HG03045 (cell line): ENCODE measurements around the gene TRAF3.
"Not testable (repeated sequence)": the region's sequence is repeated elsewhere in the genome, so short reads cannot be mapped to it uniquely, and the experiment has no call there.

Source experiments
- ATAC-seq: cut with Tn5 transposase; IDR thresholded peaks from one replicate; pipeline ENCODE4 v1.9.1; 2021; ENCODE audit warnings: mild to moderate bottlenecking, moderate library complexity; ENCODE audit not compliant: unreplicated experiment

TRAF3 gene

DNA sequence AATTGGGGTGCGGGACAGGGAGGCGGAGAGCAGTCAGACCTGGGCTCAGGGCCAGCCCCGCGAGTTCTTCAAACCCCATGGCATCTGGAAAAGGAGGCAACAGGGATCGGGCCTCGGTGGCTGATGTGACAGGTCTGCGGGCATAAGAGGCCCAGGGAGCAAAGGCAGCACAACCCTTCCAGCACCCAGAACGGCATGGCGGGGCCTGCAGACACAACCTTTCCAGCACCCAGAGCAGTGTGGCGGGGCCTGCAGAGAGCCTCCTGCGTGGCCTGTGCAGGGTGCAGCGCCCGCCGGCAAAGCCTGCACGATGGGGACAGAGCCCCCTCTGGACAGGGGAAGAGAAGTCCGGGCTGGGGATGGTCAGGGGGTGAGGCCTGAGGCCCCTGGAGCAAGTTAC lies 26.2 kb upstream of the TRAF3 start:
- ATAC-seq = no peak

DNA sequence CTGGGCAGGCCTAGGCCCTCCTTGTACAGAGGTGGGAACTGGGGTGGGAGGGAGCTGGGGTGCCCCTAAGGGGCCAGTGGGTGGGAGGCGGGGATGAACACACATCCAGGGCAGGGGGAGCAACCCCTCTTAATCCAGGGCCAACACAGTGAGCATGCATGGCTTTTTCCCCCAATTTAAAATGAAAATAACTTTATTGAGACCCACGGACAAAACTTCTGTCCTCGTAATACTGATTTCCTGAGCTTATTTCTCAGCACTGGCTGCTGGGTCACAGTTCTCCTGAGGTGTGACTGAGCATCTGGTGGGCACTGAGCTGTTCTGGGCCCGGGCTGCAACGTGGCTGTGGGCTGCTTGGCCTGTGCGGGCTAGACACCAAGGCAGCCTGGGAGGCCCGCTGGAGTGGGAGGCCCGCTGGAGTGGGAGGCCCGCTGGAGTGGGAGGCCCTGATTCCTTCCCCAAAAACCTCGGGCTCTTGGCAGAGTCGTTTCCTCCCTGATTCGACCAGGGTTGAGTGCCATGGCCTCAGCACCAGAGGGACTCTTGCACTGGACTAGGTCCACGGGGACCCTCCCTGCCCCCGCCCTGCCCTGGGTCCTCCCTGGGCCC lies 24.9 kb upstream of the TRAF3 start:
- ATAC-seq = no peak

DNA sequence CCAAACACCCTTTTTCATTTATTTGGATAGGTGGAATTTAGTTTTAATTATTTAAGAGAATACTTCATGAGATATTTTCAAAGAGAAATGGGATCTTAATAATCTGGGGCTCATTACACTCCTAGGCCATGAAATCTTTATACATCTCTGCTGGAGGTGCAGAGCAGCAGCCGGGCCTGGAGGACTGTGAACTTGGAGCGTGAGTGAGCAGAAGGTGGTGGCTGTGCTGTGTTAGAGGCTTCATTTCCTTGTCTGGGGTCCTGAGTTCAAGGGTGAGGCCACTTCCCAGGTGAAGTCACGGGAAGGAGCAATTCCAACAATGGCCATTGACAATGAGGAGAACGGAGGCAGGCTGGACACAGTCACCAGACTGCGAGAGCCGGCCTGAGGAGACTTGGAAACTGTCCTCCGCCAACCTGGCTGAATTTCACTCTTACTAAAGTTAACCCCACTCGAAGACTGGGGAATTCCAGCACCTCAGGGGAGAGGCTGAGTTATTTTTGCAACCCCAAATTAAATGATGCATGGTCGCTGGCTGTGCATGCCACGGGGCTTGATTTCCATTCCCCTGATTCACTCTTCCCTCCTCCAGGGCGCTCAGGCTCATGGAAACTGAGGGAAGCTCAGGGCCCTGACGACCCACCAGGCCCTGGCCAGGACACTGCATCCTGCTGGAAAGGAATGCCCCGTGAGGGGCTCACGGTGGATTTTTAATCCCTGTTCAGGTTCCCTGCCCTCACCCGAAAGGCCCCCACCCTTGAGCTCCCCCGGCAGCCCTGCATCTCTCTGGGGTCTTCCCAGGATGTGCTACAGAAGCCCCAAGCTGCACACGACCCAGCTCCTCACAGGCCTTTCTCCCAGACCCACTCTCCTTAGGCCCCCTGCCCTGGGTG lies 22.6 kb upstream of the TRAF3 start:
- no peak for ATAC-seq

DNA sequence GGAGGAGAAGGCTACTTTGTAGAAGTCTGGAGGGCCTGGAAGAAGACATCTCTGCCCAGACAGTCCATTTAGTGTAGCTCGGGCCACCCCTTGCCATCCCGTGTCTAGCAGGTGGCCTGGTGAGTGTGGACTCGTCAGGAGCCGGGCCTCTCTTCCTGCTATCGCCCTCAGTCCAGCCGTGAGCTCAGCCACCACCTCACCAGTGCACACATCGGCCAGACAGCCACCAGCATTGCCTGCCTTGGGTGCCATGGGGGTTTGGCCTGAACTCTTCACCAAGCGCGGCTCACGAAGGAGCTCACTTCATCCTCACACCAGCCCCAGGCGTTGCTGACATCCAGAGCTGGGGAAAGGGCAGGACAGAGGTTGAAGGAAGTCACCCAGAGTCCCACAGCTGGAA lies 19.6 kb upstream of the TRAF3 start:
- no peak for ATAC-seq

DNA sequence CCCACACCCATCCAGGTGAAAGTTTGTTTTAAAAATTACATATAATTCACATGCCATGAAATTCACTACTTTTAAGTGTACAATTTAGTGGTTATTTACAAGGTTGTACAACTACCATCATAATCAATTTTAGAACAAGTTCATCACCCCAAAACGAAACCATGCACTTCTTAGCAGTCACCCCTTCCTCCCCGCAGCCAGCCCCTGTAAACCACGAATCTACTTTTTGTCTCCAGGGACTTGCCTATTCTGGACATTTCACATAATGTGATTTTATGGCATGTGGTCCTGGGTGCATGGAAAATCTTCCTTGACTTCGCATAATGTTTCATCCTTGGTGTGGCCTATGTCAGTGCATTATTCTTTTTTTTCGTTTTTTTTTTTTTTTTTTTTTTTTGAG lies 19.2 kb upstream of the TRAF3 start:
- ATAC-seq = no peak

DNA sequence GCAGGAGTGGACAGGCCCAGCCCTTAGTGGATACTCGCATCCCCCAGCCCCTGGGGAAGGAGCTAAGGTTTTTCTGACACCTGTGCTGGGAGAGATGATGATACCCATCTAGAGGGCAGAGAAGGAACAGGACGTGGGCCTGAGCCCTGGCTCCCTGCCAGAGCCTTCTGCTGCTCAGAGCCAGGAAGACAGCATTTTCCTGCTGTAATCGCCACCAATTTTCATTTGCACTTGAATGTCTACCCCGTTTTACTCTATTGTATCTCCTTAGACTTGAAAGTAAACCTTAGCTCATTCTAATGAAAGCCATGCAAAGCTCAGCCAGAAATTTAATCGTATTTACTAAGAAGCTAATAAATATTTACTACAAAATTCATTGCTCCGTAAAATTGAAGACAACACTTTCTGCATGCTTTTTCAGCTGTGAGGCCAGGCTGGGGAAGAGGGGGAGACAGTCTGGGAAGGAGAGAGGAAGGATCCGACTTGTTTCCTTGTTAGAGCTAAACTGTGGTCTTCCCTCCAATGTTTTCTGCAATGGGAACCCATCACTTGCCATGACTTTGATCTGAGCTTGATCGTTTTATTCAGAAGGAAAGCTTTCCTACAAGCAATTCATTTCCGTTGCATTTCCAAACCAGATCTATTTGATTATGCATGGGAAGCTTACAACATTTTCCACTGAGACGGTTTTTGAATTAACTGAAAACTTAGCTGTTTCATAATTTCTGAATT lies 17.6 kb upstream of the TRAF3 start:
- ATAC-seq = no peak

DNA sequence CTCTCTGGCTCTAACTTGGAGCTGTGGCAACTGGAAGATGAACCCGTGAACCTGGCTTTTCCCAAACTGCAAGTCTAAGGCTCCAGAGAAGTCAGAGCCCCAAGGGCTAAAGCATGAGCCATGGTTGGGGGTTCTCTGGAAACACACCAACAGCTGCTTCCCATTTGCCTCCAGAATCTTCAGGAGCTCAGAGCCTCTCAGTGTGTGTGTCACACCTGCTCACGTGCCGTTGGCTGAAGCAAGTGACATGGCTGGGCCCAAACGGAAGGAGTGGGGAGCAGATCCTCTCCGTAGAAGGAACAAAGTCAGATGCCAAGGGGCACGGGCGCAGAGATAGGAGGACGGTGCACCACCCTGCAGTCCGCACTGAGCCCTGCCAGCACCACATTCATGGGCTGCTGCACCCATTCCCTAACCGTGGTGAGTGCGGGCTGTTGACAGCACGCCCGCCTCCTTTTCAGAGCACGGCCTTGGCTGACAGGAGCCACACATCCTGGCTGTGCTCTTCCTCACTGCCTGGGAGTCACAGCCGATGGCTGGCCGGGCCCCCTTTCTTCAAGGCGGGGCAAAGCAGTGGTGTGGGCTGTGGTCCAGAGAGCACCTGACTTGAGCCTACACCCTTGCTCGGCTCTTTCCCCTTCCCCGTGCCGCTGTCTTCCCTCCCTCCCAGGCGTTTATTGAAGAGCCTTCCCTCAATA lies 16.6 kb upstream of the TRAF3 start:
- ATAC-seq = no peak

DNA sequence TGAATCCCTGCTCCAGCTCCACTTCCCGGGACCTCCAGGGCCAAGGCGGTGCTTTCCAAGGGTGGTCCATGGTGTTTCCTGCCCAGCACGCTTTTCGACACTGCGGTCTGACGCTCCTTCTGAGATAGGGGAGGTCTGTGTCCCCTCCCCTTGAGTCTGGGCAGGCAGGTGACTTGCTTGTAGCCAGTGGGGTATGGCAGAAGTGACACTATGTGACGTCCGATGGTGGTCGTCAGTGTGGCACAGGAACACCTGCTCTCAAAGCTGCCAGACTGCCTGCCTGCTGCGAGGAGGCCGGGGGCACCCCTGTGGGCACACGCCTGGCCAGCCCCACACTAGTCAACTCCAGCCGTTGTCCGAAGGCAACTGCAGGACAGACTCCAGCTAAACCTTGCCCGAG lies 16.0 kb upstream of the TRAF3 start:
- no peak for ATAC-seq

DNA sequence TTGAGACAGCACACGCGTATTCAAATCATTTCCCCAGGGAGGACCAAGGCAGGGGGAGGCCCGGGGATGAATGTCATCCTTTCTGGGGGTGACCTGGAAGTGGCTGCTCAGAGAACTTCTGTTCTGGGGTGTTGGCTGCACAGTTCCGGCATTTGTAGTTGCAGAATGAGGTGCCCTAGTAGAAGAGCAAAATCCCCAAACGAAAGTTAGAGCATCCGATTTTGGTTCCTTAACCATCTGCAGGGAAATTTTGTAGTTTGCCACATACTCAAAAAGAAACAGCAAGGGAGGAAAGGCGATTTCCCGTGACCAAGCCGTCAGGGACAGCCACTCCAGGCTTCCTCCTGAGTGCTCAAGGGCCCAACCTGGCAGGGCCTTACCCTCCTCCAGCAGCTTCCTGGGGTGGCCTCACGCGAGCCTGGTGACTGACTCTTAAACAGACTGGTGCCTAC lies 13.0 kb upstream of the TRAF3 start:
- peak; percentile 58 for ATAC-seq

DNA sequence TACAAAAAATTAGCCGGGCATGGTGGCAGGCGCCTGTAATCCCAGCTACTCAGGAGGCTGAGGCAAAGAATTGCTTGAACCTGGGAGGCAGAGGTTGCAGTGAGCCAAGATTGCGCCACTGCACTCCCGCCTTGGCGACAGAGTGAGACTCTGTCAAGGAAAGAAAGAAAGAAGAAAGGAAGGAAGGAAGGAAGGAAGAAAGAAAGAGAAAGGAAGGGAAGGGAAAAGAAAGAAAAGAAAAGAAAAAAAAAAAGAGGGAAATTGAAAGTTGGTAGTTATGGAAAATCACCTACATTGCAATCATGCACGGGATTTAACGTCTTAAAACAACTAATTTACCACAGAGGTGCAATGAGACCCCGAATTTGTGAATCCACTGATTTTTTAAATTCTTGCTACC lies 11.5 kb upstream of the TRAF3 start:
- ATAC-seq = not testable (repeated sequence)

DNA sequence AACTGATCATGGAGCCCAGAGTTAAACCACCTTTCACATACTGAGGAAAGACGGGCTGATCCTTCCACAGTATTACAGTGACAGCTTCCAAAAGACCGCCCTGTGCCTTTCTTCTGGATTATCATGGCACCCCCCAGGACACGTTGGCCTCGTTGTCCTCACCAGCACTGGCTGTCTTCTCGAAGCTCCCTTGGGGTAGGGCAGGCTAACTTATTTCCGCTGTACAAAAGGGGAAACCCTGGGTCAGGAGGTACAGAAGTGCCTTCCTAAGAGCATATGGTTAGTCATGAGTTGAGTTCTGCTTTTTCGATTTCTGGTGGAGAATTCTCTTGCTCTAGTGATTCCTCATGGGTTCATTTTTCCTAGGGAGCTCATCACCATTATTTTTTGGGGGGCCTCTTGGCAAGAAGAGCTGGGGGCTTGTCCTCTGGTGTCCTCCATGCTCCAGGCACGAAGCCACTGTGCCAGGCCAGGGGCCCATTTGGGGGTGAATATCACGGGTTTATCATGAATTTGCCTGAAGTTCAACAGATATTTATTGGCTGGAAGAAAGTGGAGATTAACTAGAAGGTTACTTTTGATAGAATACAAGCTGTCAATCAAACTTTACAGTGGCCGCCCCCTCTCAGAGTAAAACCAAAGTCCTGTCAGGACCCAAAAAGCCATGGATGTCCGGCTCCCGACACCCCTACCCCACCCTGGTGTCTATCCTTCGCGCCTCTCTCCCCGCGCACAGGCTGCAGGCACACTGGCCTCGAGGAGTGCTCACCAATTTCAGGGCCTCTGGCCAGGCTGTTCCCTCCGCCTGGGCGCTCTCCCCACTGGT lies 8.8 kb upstream of the TRAF3 start:
- ATAC-seq = no peak

DNA sequence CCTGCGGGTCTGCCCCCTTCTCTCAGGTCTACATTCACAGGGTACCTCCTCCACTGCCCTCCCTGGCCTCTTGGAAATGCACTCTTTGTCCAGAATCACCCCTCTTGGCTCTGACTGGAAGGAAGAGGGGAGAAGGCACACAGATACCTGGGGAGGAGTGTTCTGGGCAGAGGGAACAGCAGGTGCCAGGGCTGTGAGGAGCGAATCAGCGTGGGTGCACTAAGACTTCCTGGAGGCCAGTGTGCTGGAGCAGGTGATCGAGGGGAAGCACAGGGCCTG lies 8.3 kb upstream of the TRAF3 start:
- ATAC-seq = no peak

DNA sequence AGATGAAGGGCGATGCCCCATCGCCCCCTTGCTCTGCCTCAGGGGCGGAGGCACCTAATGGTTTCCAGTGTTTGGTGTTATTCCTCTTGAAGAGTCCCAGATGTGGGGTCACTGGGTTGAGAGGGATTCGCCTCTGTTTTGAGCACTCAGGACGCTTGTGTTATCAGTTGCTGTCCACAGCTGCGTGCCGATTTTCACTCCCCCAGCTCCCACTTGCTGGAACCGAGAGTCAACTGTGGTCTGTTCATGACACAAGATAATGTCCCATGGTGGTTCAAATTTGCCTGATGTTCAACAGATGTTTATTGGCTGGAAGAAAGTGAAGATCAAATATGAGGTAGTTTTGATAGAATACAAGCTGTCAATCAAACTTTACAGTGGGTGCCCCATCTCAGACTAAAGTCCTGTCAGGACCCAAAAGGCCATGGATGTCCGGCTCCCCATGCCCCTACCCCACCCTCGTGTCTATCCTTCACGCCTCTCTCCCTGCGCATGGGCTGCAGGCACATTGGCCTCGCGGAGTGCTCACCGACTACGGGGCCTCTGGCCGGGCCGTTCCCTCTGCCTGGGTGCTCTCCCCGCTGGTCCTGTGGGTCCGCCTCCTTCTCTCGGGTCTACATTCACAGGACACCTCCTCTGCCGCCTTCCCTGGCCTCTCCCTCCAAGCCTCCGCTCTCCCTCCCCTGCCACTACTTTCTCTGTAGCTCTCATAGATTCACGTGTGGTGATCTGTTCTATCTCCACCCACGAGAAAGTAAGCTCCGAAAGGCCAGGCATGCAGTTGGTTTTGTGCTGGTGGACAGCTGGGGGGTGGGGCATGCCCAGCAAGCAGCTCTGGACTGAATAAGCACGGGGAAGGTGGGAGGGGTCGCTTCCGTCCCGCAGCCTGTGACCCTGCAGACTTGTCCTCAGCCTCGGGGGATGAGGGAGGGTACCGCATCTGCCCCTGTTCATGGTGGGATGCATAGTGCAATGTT lies 6.8 kb upstream of the TRAF3 start:
- ATAC-seq = no peak

DNA sequence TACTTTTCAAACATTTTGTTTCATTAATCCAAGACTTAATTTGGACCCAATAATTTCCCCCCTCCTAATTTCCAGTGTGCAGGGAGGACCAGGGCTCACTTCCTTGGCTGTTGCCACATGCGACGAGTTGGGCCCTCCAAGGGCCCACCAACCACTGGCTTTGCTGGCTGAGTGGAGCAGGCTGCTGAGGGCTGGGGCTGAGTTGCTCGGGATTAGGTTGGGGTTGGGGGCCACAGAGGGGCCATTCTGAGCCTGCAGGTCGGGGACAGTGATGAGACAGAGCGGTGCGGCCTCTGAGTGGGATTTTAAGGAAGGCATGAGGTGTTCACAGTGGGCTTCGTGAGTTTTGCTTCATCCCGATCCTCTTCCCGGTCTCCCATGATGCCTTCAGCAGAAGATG lies 6.1 kb upstream of the TRAF3 start:
- ATAC-seq = no peak

DNA sequence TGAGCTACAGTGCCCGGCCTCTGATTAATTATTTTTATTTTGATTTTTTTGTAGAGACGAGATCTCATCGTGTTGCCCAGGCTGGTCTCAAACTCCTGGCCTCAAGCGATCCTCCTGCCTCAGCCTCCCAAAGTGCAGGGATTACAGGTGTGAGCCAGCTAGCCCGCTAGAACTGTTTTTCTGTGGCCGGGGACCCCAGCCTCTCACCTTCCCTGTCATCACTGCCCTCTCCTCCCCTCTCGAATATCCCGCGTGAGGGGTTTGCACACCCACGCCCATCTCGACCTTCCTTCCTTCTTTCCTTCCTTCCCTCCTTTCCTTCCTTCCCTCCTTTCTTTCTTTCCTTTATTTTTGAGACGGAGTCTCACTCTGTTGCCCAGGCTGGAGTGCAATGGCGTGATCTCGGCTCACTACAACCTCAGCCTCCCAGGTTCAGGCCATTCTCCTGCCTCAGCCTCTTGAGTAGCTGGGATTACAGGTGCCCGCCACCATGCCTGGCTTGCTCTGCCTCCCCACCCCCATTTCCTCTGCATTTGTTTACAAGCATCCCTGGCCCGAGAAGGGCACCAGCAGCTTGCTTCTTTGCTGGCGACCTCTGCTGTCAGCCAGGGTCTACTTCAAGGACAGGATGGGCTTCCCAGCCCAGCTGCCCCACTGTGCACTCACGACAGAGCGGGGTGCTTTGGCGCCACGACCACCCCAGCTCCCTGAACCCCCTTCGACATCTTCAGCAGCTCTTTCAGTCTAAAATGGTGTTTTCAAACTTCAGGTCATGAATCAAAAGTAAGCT lies 4.3 kb upstream of the TRAF3 start:
- ATAC-seq = no peak

DNA sequence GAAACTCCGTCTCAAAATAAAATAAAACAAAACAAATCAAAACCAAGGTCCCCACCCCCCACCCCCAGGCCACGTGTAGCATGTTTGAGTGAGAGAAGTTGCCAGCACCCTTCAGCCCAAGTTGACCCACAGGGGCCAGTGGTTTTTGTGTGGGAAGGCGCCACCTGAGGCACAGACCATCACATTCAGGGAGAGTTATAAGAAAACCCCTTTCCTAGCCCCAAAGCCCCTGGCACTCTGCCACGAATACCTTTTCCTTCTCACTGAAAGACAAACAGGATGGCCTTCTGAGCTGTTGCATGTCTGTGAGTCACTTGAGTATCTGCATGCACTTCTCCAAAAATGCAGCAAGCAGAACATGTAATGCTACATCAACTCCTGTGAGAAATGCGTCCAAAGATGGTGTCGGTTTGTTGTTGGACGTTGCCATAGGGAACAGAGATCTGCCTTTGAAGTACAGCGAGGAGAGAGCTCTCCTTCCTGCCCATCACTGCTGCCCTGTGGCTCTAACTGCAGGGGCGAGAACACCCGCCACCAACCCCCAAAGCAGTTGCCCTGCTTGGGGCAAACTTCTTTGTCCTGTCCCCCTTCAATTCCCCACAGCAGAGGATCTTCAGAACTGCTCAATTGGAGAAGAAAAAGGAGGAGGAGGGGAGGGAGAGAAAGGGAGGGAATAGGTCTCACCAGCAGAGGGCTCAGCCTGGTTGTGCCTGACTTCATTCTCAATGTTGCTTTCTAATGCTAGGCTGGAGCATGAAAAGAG lies 2.7 kb upstream of the TRAF3 start:
- no peak for ATAC-seq

DNA sequence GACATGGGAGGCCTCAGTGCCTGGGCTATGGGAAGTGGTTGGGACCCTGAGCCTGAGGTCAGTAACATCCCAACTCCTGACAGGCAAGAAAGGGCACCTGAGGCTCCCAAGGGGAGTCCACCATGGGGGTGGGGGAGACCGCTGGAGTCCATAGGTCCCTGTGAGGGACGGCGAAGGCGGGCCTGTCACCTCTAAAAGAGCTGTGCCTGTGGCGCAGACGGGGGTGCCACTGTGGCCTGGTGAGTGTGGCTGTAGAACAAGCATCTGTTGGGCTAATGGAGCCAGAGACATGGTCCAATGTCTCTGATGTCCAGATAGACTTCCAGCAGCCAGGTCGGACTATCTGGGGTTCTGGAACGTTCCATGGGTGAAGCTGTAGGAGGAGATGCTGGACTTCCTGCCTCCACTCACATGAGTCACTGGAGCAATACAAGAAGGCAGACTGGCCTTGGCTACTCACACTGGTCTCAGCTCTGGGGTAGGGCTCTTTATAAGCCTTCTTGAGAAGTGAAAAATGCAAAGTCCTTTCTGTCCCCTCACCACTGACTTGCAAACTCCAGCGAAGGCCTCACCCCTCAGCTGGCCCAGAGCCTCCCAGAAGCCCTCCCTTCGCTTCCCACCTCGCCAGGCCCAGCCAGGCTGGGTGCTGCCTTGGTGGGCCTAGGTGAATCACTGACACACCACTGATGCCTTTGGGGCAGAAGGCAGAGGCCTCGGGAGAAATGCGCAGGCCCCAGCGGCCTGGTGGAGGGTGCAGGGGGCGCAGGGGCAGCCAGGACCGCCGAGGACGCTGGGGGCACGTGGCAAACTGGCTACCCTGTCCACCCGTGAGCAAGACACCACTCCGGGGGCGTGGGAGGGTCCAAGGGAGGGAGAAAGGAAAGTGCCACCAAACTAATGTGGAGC lies 1.1 kb upstream of the TRAF3 start:
- no peak for ATAC-seq
